ENCODE data around the gene HSPB2. TPM values are rescaled to one million over a fixed set of nuclear protein-coding genes. Genes with fewer than 3 reads are reported as not detected.

HSPB2 gene
- total and polyA plus RNA-seq, 2 of the 8 experiments (the other 6 are each of a cell fraction or from before 2014, with no cell fraction given) = 0.32 to 0.86 TPM

GRCh38 chr11:111954154-111954553 lies 41.6 kb downstream of the HSPB2 start (continued):
- TF ChIP-seq USF2 (IDR thresholded peaks at IDR 0.05; ENCODE audit: low read length) (no peak), TCF12 (IDR thresholded peaks at IDR 0.05; ENCODE audit: low read depth, low read length) (no peak), POLR2A (IDR thresholded peaks at IDR 0.05; ENCODE audit: control extremely low read depth in 1 of 2, low read depth in 2 of 2, low read length in 2 of 2) (no peak), KDM1A (IDR thresholded peaks at IDR 0.05; ENCODE audit: borderline replicate concordance, low read length) (no peak)
